GM19240 (cell line): Measurements from ENCODE around the gene SLC17A3.

Source experiments
- DNase-seq: peaks from one replicate; pipeline ENCODE4 v3.0.0; 2011; ENCODE audit warnings: low spot score; ENCODE audit not compliant: insufficient read length

SLC17A3 gene

DNA sequence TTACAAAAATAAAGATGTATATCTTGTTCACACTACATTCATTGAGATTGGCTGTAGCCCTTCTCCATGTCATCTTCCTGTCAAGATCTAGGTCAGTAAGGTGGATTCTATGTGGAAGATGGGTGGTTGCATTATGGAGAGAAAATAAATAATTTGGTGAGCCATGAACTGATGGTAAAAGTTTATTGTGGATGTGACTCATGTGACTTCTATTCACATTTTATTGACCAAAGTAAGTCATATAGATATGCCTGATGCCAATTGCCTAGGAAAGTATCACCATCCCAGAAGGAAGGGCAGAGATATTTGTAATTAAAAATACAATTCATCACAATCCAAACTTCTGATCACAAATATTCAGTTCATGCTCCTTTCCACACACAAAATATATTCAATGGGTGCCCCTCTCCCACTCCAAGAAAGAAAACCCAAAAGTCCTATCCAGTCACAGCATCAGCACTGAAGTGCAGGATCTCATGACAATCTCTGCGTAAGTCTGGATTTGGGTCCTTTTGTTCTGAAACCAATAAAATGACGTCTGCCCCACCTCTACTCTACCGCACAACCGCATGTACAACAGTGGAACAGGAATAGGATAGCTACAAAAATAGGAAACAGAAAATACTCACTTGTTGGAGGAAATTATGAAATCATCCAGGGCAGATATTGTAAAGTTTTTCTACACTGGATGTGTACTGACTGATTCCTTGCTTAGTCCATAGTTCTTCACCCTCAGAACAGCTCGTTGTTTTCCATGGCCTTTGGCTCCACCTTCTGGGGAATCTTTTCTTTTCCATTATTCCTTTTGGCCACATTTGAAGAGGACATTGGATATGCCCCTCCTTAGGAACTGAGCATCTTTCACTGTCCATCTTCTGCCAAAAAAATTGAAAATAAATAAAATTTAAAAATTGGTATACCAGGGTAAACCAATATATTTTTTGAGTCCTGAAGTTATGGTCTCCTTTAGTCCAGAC is 16.1 kb upstream of the SLC17A3 start:
- DNase-seq: no peak

DNA sequence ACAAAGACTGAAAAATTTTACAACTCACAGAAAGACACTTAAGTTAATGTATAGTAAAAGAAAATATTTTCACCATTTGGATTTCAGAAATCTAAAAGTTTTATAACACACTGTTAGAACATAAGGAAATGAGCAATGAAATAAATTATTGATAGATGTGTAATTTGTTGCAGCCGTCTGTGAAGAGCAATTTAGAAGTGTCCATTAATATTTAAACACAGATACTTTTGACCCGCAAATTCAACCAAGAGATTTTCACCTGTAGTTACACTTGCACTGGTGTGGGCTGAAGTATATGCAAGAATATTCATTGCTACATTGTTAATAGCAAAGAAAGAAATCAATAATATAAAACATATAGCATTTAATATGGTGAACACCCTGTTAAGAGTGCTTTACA is 14.6 kb upstream of the SLC17A3 start:
- no peak for DNase-seq

GRCh38 chr6:25886066-25886465 is 12.0 kb upstream of the SLC17A3 start:
- DNase-seq: no peak

GRCh38 chr6:25883991-25884390 is 9.9 kb upstream of the SLC17A3 start:
- no peak for DNase-seq

GRCh38 chr6:25883536-25883935 is 9.5 kb upstream of the SLC17A3 start:
- no peak for DNase-seq

DNA sequence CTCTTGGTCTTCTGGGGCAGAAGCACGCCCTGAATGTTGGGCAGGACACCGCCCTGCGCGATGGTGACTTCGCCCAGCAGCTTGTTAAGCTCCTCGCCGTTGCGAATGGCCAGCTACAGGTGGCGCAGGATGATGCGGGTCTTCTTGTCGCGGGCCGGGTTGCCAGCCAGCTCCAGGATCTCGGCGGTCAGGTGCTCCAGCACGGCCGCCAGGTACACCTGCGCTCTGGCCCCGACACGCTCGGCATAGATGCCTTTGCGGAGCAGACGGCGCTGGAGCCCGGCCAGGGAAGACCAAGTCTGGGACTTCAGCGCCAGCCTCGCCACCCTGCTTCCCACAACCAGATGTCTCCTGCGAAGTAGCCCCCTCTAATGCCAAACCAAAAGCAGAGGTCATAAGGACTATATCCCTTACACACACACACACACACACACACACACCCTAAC is 8.0 kb upstream of the SLC17A3 start:
- no peak for DNase-seq

GRCh38 chr6:25880601-25881000 is 6.6 kb upstream of the SLC17A3 start:
- no peak for DNase-seq

DNA sequence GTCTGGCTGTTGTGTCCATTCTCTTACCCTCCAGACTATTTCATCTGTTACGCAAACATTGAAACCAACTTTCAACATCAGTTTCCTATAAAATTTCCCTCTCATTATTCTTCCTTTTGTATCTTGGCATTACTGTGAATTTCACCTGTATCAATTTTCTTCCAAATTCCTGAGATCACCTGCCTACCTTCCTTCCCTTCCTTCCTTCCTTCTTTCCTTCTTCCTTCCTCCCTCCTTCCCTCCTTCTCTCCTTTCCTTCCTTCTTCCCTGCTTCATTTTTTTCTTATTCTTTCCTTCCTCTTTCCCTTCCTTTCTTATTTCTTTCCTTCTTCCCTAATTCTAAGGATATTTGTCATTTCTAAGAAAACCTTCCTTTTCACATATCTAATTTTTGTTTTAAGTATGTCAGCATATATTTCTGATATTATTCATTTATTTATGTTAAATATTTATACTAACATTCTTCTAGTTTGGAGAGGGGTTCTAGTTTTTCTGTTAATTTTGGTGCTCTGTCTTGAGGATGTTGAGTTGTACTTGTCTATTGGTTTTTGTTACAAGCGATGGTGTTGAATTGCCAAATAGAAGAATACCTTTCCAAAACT is 4.8 kb upstream of the SLC17A3 start:
- no peak for DNase-seq

DNA sequence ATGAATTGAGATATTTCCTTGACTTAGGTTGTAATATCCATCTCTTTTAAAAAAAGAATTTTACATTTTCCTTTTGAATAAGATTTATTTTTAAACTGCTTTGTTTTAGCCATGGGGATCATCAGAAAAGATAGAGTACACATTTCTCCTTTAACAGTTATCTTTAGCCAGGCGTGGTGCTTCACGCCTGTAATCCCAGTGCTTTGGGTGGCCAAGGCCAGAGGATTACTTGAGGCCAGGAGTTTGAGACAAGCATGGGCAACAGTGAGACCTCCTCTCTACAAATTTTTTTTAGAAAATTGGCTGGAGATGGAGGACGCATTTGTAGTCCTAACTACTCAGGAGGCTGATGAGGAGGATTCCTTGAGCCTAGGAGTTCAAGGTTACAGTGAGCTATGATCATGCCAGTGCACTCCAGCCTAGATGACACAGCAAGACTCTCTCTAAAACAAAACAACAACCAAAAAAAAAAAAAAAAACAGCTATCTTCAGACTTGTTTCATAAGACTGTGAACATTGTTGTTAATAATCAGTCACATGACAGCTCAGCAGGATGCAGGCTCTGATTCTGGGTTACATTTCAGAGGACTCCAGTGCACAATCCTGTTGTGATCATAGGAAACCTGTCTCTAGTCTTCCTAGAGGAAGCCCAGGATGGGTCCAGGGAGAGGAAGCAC is 2.0 kb upstream of the SLC17A3 start:
- no peak for DNase-seq

DNA sequence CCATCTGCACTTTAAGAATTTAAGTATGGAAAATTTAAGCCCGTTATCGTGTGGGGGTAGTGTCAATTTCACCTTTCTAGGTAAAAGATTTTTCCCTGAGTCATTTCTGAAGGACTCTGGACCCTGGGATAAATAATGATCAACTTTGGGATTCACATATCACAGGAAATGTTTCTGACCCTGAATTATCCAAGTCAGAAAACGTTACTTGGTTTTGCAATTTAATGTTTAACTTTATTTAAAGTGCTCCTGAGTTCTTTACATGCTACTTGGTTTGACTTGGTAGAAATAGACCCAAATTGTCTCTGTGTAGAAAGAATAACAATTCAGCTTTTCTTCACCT is 1.5 kb upstream of the SLC17A3 start:
- no peak for DNase-seq

GRCh38 chr6:25874822-25875562 is 949 bp upstream of the SLC17A3 start:
- DNase-seq: no peak

DNA sequence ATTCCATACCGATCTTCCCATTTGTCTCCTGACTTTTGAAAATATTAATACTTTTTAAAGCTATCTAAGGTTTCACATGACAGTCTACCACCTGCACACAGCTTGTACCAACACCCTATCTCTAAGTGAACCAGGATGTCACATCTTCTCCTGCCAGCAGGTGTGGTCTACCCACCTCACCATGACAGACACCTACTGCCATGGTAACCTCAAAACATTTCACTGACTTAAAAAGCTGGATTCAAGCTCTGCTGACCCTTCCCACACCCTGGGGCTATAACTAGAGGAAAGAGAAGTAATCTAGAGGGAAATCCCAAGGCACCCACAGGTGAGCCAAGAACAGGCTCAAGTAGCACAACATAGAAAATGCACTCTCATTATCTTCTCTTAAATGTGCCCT is 1.2 kb downstream of the SLC17A3 start:
- no peak for DNase-seq

DNA sequence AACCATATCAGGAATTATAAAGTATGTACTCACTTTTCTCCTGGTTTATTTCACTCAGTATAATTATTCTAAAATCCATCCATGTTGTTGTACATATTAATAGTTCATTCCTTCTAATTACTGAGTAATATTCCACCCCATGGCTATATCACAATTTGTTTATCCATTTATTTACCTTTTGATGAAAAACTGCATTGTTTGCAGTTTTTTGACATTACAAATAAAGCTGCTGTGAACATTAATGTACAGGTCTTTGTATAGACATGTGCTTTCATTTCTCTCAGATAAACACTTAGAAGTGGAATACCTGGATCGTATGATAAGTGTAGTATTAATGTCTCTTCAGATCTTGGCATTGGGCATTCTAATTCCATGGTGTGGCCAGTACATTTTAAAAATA is 4.2 kb downstream of the SLC17A3 start:
- DNase-seq: no peak

- DNase-seq: no peak
These were observed 5.4 kb downstream of the SLC17A3 start for GRCh38 chr6:25868436-25869183.

DNA sequence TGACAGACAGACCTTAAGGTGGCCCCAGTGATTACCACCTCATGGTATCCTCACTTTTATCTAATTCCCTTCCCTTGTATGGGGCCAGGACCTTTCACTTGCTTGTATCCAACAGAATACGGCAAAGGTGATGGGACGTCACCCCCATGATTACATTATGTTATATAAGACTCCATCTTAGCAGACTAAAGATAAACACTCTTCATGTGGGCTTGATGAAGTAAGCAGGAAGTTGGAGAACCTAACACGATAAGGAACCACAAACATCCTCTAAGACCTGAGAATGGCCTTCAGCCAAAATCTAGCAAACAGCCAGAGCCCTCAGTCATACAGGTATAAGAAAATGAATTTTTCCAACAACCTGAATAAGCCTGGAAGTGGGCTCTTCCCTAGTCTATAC is 8.0 kb downstream of the SLC17A3 start:
- no peak for DNase-seq

DNA sequence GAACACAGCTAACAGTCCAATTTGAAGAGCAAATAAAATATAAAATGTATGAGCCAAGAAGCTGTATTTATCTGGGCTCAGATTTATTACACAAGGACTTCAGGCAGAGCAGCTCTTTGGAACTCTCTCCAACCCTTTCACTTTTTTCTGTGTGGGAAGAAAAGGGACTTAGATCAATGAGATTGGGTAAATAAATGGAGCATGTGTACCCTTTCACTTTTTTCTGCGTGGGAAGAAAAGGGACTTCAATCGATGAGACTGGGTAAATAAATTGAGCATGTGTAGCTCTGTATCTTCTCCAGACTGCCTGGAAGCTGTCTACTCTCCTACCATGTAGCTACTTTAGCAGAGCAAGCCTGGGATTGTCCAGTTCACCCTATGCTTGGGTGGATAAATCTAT is 10.7 kb downstream of the SLC17A3 start:
- no peak for DNase-seq

DNA sequence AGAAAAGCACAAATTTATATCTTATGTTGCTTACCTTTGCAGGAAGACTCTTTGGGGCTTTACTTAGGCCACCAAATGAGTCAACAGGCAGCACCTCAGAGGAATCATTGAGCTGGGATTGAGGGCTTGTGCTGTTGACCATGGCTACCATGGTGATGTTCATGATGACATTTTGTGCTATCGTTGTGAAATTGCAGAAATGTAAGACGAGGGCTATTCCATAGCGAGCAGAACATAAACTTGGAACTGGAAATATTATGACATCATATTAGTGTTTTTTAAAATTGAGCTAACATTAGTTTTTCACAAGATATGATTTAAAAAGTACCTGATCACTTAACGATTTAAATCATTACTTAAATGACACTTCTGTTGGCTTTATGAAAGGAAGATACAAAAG is 11.8 kb downstream of the SLC17A3 start:
- no peak for DNase-seq

DNA sequence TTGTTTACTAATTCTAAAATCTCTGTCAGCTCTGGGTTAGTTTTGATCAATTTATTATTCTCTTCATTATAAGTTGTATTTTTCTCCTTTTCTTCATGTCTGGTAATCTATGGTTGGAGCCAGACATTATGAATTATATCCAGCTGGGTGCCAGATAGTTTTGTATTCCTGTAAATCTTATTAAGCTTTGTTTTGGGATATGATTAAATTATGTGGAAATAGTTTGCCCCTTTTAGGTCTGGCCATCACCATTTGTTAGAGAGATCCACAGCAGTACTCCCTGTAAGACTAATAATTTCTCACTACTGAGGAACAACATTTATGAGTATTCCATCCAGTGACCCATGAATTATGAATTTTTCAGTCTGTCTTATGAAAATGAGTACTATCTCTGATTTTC is 21.3 kb downstream of the SLC17A3 start:
- no peak for DNase-seq

DNA sequence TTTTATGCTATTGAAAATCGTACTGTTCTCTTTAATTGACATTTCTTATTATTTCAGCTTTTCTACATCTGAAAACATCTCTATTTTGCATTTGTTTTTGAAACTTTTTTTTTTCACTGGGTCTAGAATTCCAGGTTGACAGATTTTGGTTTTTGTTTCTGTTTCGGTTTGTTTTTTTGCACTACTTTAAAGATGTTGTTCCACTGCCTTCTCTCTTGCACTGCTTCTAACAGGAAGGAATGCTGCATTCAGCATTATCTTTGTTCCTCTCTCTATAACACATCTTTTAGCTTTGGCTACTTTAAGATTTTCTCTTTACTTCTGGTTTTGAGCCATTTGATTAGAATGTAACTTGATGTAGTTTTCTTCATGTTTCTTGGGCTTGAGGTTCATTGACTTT is 22.1 kb downstream of the SLC17A3 start:
- DNase-seq: no peak

DNA sequence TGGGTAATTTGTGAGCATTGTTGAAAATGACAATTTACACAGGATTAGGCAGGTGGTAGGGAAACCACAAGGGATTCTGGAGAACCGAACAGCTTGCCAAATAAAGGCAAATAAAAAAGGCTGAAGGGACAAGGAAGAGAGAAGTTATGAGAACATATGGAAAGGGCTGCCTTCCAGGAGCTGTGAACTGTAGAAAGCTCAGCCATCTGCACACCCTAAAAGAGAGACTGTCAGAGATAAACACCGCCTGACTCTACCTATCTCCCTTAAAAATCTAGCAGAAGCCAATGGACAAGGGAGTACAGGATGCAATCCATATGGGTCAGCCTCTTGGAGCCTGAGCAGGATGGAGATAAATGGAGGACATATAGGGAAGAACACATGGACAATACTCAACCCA is 29.5 kb downstream of the SLC17A3 start:
- DNase-seq: no peak

- no peak for DNase-seq
These were observed 31.5 kb downstream of the SLC17A3 start for GRCh38 chr6:25842526-25842925.
